CD14-positive monocyte (primary cell): ENCODE results near the gene CHID1. TPM values are rescaled to one million over a fixed set of nuclear protein-coding genes. Genes with fewer than 3 reads are reported as not detected.

Experiments
- DNase-seq, 3 donors: peaks; one replicate each; pipeline ENCODE4 v3.0.0-alpha.2; 2011 to 2022
- H2AFZ ChIP-seq: 2 replicates; pipeline ENCODE4 v1.6.0; 2012; ENCODE audit warnings: mild to moderate bottlenecking, low read depth, low read length, inconsistent platforms; ENCODE audit not compliant: insufficient read depth, poor library complexity, severe bottlenecking
- H3K27ac ChIP-seq, 2 donors: 1 replicate in 1 of 2; 2 replicates in 1 of 2; pipeline ENCODE4 v1.5.1; 2012 to 2013; ENCODE audit warnings: low read length in 2 of 2, control low read depth in 1 of 2, inconsistent platforms in 1 of 2, low read depth in 1 of 2, mild to moderate bottlenecking in 1 of 2
- H3K27me3 ChIP-seq, 2 donors: one replicate each; pipeline versions ENCODE4 v1.6.0 to v1.6.1; 2011 to 2013; ENCODE audit warnings: low read length in 2 of 2; ENCODE audit not compliant: control insufficient read depth in 2 of 2, insufficient read depth in 2 of 2
- H3K36me3 ChIP-seq, 2 donors: replicated peaks in 1 of 2; 1 replicate in 1 of 2; 2 replicates in 1 of 2; pipeline versions ENCODE4 v1.5.1 to v1.6.1; 2012 to 2013; ENCODE audit warnings: low read length in 2 of 2, control low read depth in 1 of 2, inconsistent platforms in 1 of 2, mild to moderate bottlenecking in 1 of 2; ENCODE audit not compliant: insufficient read depth in 2 of 2, control insufficient read depth in 1 of 2
- H3K4me1 ChIP-seq, 2 donors: 1 replicate in 1 of 2; 2 replicates in 1 of 2; pipeline versions ENCODE4 v1.5.1 to v1.6.1; 2012 to 2013; ENCODE audit warnings: low read length in 2 of 2, control low read depth in 1 of 2, inconsistent platforms in 1 of 2, mild to moderate bottlenecking in 1 of 2, moderate library complexity in 1 of 2; ENCODE audit not compliant: insufficient read depth in 2 of 2, control insufficient read depth in 1 of 2
- H3K4me2 ChIP-seq: replicated peaks from 2 replicates; pipeline ENCODE3; 2012; ENCODE audit warnings: low read length, moderate library complexity, mild to moderate bottlenecking; ENCODE audit not compliant: poor library complexity, severe bottlenecking; ENCODE audit errors: extremely low read depth
- H3K4me3 ChIP-seq, 3 experiments: fragments of 200-600 bp in 1 of 3; sonication (generic) in 1 of 3; replicated peaks in 1 of 3; 1 replicate in 2 of 3; 2 replicates in 1 of 3; pipeline ENCODE4 v1.5.1; 2011 to 2013; ENCODE audit warnings: low read length in 3 of 3, mild to moderate bottlenecking in 3 of 3, control low read depth in 2 of 3, low read depth in 2 of 3, inconsistent platforms in 1 of 3, moderate library complexity in 1 of 3
- H3K79me2 ChIP-seq: 2 replicates; pipeline ENCODE4 v1.6.0; 2012; ENCODE audit warnings: mild to moderate bottlenecking, control low read depth, inconsistent platforms, low read length, moderate library complexity; ENCODE audit not compliant: insufficient read depth
- H3K9ac ChIP-seq: 2 replicates; pipeline ENCODE4 v1.6.0; 2017; ENCODE audit warnings: low read length, mild to moderate bottlenecking; ENCODE audit not compliant: insufficient read depth, poor library complexity, severe bottlenecking
- H3K9me3 ChIP-seq, 2 donors: replicated peaks in 1 of 2; 1 replicate in 1 of 2; 2 replicates in 1 of 2; pipeline versions ENCODE4 v1.5.1 to v1.6.1; 2012 to 2013; ENCODE audit warnings: low read length in 2 of 2, control low read depth in 1 of 2; ENCODE audit not compliant: control insufficient read depth in 1 of 2, insufficient read depth in 1 of 2
- H4K20me1 ChIP-seq: 2 replicates; pipeline ENCODE4 v1.6.0; 2012; ENCODE audit warnings: mild to moderate bottlenecking, low read length, control low read depth, moderate library complexity; ENCODE audit not compliant: insufficient read depth
- H3K27ac Mint-ChIP-seq, 7 donors: one replicate each; pipeline ENCODE4 v1.8.0; 2020; ENCODE audit warnings: mild to moderate bottlenecking in 7 of 7, mixed read lengths in 7 of 7, moderate library complexity in 6 of 7, inconsistent platforms in 2 of 7
- H3K27me3 Mint-ChIP-seq, 3 donors: one replicate each; pipeline ENCODE4 v1.8.0; 2021 to 2022; ENCODE audit warnings: low read depth in 3 of 3, mild to moderate bottlenecking in 3 of 3, mixed read lengths in 3 of 3, moderate library complexity in 3 of 3, inconsistent platforms in 1 of 3
- H3K36me3 Mint-ChIP-seq, 2 donors: one replicate each; pipeline ENCODE4 v1.8.0; 2020; ENCODE audit warnings: mixed read lengths in 2 of 2, inconsistent platforms in 1 of 2, mild to moderate bottlenecking in 1 of 2
- H3K4me1 Mint-ChIP-seq: one replicate; pipeline ENCODE4 v1.8.0; 2020; ENCODE audit warnings: mild to moderate bottlenecking, mixed read lengths
- H3K4me3 Mint-ChIP-seq, 2 donors: one replicate each; pipeline ENCODE4 v1.8.0; 2020; ENCODE audit warnings: mild to moderate bottlenecking in 2 of 2, mixed read lengths in 2 of 2, moderate library complexity in 1 of 2
- H3K9me3 Mint-ChIP-seq, 7 donors: one replicate each; pipeline ENCODE4 v1.8.0; 2020 to 2022; ENCODE audit warnings: mixed read lengths in 7 of 7, mild to moderate bottlenecking in 6 of 7, moderate library complexity in 6 of 7, inconsistent platforms in 2 of 7
- WGBS: methylation state at CpG from one replicate; pipeline ENCODE4 v1.1.5; 2013; ENCODE audit warnings: missing lambda C conversion rate; ENCODE audit not compliant: insufficient coverage; 5-methylcytosine and 5-hydroxymethylcytosine counted together
- intact Hi-C, 2 donors: fragments of 100-400 bp; cut with micrococcal nuclease; formaldehyde crosslinking; loops; one replicate each; pipeline versions ENCODE4 v1.15.0 to v1.15.1; 2023
- polyA plus RNA-seq, 3 donors: library from polyadenylated mRNA; depleted of rRNA in 1 of 3; unstranded in 2 of 3; stranded (reverse) in 1 of 3; fragments of 300-500 nt in 2 of 3; fragments of >200 nt in 1 of 3; fragmentation: Illumina TruSeq in 2 of 3; gene quantifications; 1 replicate in 2 of 3; 2 replicates in 1 of 3; pipeline ENCODE4 v1.2.3, GENCODE V29; 2012 to 2021
- TF ChIP-seq, protein P1 (sequence below): fragments of 200-600 bp; IDR thresholded peaks from one replicate; pipeline ENCODE4 v1.8.0; 2022; ENCODE audit warnings: antibody characterized with exemption, mild to moderate bottlenecking

The CHID1 gene
- polyA plus RNA-seq, 3 donors, result 23.2 to 45.4 (median 45.0) TPM

DNA sequence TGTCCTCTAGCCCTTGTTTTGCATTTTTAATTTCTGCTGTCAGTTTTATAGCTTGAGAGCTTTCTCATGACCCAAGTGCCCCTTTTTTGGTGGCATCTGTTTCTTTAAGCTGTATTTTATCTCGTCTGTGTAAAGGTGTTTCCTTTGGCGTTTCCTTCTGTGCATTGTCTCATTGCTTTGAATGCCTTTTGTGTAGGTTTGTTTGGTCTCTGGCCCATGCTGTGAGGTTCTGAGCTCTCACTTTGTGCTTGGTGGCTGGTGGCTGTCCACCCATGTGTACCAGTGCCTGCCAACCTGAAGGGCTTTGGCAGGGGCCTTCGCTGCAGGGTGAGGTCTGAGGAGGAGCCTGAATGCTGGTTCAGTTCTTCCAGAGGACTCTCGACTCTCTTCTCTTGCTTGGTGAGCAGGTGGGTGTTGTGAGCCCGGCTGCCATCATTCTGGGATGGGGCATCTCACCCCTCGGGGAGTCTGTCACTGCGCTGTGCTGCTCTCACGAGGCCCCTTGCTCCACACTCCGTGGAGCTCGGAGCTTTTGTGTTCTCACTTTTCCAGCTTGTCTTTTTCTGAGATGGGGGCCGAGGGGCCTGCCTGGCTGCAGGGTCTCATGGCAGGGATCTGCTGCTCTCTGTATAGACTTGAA lies 30.0 kb upstream of the CHID1 start:
- Histone ChIP-seq H2AFZ (no peak overlapping the region), H3K27me3 (no peaks in the 10 kb centered on the region), H3K9me3 (no peaks in the 10 kb centered on the region), H3K4me3 (no peak overlapping the region), H3K4me2 (no peak overlapping the region), H3K27ac (no peak overlapping the region), H3K36me3 (peaks cover 7 to 28% of the 10 kb centered on the region in 2 donors), H3K4me1 (peaks cover 0 to 7% of the 10 kb centered on the region in 2 donors), H4K20me1 (peaks cover 94% of the 10 kb centered on the region), H3K9ac (no peak overlapping the region), H3K79me2 (peaks cover 54% of the 10 kb centered on the region)
- Mint-ChIP-seq H3K27me3 (no peaks in the 10 kb centered on the region), H3K36me3 (peaks cover 27 to 50% of the 10 kb centered on the region in 2 donors), H3K27ac (peak overlapping the region in 2 of 7 donors; percentile 3 to 6), H3K4me1 (peaks cover 33% of the 10 kb centered on the region), H3K9me3 (no peaks in the 10 kb centered on the region), H3K4me3 (no peak overlapping the region)
- TF ChIP-seq, protein P1, sequence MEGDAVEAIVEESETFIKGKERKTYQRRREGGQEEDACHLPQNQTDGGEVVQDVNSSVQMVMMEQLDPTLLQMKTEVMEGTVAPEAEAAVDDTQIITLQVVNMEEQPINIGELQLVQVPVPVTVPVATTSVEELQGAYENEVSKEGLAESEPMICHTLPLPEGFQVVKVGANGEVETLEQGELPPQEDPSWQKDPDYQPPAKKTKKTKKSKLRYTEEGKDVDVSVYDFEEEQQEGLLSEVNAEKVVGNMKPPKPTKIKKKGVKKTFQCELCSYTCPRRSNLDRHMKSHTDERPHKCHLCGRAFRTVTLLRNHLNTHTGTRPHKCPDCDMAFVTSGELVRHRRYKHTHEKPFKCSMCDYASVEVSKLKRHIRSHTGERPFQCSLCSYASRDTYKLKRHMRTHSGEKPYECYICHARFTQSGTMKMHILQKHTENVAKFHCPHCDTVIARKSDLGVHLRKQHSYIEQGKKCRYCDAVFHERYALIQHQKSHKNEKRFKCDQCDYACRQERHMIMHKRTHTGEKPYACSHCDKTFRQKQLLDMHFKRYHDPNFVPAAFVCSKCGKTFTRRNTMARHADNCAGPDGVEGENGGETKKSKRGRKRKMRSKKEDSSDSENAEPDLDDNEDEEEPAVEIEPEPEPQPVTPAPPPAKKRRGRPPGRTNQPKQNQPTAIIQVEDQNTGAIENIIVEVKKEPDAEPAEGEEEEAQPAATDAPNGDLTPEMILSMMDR, result no peak
- 76% methylated on average over 9 of the region's 11 CpGs for WGBS
- intact Hi-C loops, result no loop called here
- DNase-seq, result no peak

DNA sequence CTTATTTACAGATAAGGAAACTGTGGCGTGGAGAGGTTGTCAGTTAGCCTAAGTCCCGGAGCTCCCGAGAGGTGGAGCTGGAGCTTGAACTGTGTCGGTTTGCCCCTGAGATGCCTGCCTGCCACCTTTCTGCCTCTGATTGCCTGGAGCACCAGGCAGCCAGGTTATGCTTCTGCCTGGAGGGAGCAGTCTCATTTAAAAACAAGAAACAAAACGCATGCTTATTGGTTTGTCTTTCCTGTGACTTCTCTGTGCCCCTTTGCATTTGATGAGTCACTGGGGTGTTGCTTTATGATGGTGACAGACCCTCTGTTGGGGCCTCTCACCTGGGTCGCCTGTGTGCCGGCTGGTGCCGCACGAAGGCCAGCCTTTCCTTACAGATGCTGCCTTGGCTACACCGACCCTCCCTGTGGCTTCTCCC lies 27.2 kb upstream of the CHID1 start:
- peaks cover 98% of the 10 kb centered on the region for H4K20me1 ChIP-seq
- Mint-ChIP-seq H3K27me3 (no peaks in the 10 kb centered on the region), H3K4me1 (peaks cover 47% of the 10 kb centered on the region), H3K9me3 (peaks cover 0 to under 1% (median 0%) of the 10 kb centered on the region in 7 donors), H3K27ac (peak overlapping the region in 1 of 7 donors; percentile 52), H3K4me3 (no peak overlapping the region), H3K36me3 (peaks cover 6 to 39% of the 10 kb centered on the region in 2 donors)
- no peak overlapping the region for H3K4me3 ChIP-seq
- H3K27ac ChIP-seq, result no peak overlapping the region
- TF ChIP-seq, protein P1, result no peak
- intact Hi-C loops, result no loop called here
- H3K36me3 ChIP-seq, result peaks cover 0 to 4% of the 10 kb centered on the region in 2 donors
- peaks cover 81% of the 10 kb centered on the region for H3K79me2 ChIP-seq
- no peak overlapping the region for H3K9ac ChIP-seq
- no peak for DNase-seq
- no peak overlapping the region for H2AFZ ChIP-seq
- no peaks in the 10 kb centered on the region for H3K27me3 ChIP-seq
- 55% methylated on average over 4 of the region's 10 CpGs for WGBS
- H3K4me1 ChIP-seq, result peaks cover 6 to 19% of the 10 kb centered on the region in 2 donors
- no peak overlapping the region for H3K4me2 ChIP-seq
- no peaks in the 10 kb centered on the region for H3K9me3 ChIP-seq
